DOHH2 (cell line): Measurements from ENCODE around the gene PSMB10.

Experiments used
- H3F3A ChIP-seq: fragments of 200-600 bp; sonication (generic), shearing (Covaris generic); 2 replicates; pipeline ENCODE4 v1.6.0; 2016; ENCODE audit warnings: antibody characterized with exemption, mild to moderate bottlenecking; ENCODE audit not compliant: control insufficient read depth, insufficient read depth
- H3K27ac ChIP-seq: fragments of 200-600 bp; sonication (generic); 2 replicates; pipeline ENCODE4 v1.5.1; 2014; ENCODE audit warnings: low read depth, mild to moderate bottlenecking, low read length, moderate library complexity
- H3K27me3 ChIP-seq: fragments of 200-600 bp; sonication (generic); 2 replicates; pipeline ENCODE4 v1.6.1; 2014; ENCODE audit warnings: mild to moderate bottlenecking, low read length, mixed read lengths; ENCODE audit not compliant: control insufficient read depth
- H3K36me3 ChIP-seq: fragments of 200-600 bp; sonication (generic); 2 replicates; pipeline ENCODE4 v1.6.1; 2014; ENCODE audit warnings: mild to moderate bottlenecking, low read length, moderate library complexity, mixed read lengths; ENCODE audit not compliant: control insufficient read depth
- H3K4me1 ChIP-seq: fragments of 200-600 bp; sonication (generic); 2 replicates; pipeline ENCODE4 v1.6.1; 2014; ENCODE audit warnings: mild to moderate bottlenecking, low read length, mixed read lengths; ENCODE audit not compliant: control insufficient read depth
- H3K4me2 ChIP-seq: fragments of 200-600 bp; sonication (generic); 2 replicates; pipeline ENCODE4 v1.6.0; 2014; ENCODE audit warnings: mild to moderate bottlenecking, low read length, moderate library complexity
- H3K4me3 ChIP-seq: fragments of 200-600 bp; sonication (generic); 2 replicates; pipeline ENCODE4 v1.5.1; 2014; ENCODE audit warnings: mild to moderate bottlenecking, low read length, mixed read lengths
- H3K79me2 ChIP-seq: fragments of 200-600 bp; sonication (generic); 2 replicates; pipeline ENCODE4 v1.6.1; 2014; ENCODE audit warnings: mild to moderate bottlenecking, low read length, mixed read lengths; ENCODE audit not compliant: control insufficient read depth
- H3K9me2 ChIP-seq: fragments of 200-600 bp; sonication (generic); replicated peaks from 2 replicates; pipeline ENCODE4 v1.6.1; 2014; ENCODE audit warnings: mild to moderate bottlenecking, low read length, mixed read lengths; ENCODE audit not compliant: control insufficient read depth
- H3K9me3 ChIP-seq: fragments of 200-600 bp; sonication (generic); 2 replicates; pipeline ENCODE4 v1.6.1; 2014; ENCODE audit warnings: antibody characterized with exemption, low read length, mixed read lengths; ENCODE audit not compliant: control insufficient read depth, insufficient read depth
- H4K20me1 ChIP-seq: fragments of 200-600 bp; sonication (generic); 2 replicates; pipeline ENCODE4 v1.6.0; 2014; ENCODE audit warnings: low read depth, mild to moderate bottlenecking, antibody characterized with exemption, low read length, moderate library complexity; ENCODE audit not compliant: control insufficient read depth, insufficient read depth
- EZH2phosphoT487 ChIP-seq: fragments of 200-600 bp; sonication (generic); IDR thresholded peaks from 2 replicates; pipeline ENCODE4 v1.6.1; 2017; ENCODE audit warnings: borderline replicate concordance, mild to moderate bottlenecking, antibody characterized with exemption, low read length, moderate library complexity, mixed read lengths
- TF ChIP-seq, protein P1 (sequence below): fragments of 200-600 bp; sonication (generic); IDR thresholded peaks from one replicate; pipeline ENCODE4 v1.5.1; 2014; ENCODE audit warnings: antibody characterized with exemption, mild to moderate bottlenecking, low read depth, low read length; ENCODE audit not compliant: poor library complexity, severe bottlenecking

The PSMB10 gene

GRCh38 chr16:67942510-67943255 is 6.0 kb upstream of the PSMB10 start:
- Histone ChIP-seq H3K9me3 (no peaks in the 10 kb centered on the region), H3K4me1 (peaks cover 3% of the 10 kb centered on the region; the same call in 1 of the 2 replicates), H3K4me2 (no peak overlapping the region), H3K4me3 (no peak overlapping the region), H3K36me3 (peaks cover 16% of the 10 kb centered on the region), H3K9me2 (no peaks in the 10 kb centered on the region), H3F3A (no peaks in the 10 kb centered on the region), H3K27me3 (no peaks in the 10 kb centered on the region), H3K79me2 (peaks cover 2% of the 10 kb centered on the region), H3K27ac (no peak overlapping the region), H4K20me1 (no peaks in the 10 kb centered on the region)
- no peak for TF ChIP-seq EZH2phosphoT487
- TF ChIP-seq, protein P1, sequence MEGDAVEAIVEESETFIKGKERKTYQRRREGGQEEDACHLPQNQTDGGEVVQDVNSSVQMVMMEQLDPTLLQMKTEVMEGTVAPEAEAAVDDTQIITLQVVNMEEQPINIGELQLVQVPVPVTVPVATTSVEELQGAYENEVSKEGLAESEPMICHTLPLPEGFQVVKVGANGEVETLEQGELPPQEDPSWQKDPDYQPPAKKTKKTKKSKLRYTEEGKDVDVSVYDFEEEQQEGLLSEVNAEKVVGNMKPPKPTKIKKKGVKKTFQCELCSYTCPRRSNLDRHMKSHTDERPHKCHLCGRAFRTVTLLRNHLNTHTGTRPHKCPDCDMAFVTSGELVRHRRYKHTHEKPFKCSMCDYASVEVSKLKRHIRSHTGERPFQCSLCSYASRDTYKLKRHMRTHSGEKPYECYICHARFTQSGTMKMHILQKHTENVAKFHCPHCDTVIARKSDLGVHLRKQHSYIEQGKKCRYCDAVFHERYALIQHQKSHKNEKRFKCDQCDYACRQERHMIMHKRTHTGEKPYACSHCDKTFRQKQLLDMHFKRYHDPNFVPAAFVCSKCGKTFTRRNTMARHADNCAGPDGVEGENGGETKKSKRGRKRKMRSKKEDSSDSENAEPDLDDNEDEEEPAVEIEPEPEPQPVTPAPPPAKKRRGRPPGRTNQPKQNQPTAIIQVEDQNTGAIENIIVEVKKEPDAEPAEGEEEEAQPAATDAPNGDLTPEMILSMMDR, result no peak

GRCh38 chr16:67942200-67942509 is 5.5 kb upstream of the PSMB10 start:
- no peaks in the 10 kb centered on the region for H3K9me3 ChIP-seq
- no peak overlapping the region for H3K4me3 ChIP-seq
- H4K20me1 ChIP-seq, result no peaks in the 10 kb centered on the region
- peaks cover 18% of the 10 kb centered on the region for H3K36me3 ChIP-seq
- no peaks in the 10 kb centered on the region for H3K27me3 ChIP-seq
- no peak overlapping the region for H3K27ac ChIP-seq
- no peaks in the 10 kb centered on the region for H3F3A ChIP-seq
- H3K4me1 ChIP-seq, result peaks cover 7% of the 10 kb centered on the region
- no peak for TF ChIP-seq EZH2phosphoT487
- TF ChIP-seq, protein P1, result peak; percentile 94
- no peaks in the 10 kb centered on the region for H3K9me2 ChIP-seq
- peaks cover 7% of the 10 kb centered on the region for H3K79me2 ChIP-seq
- H3K4me2 ChIP-seq, result no peak overlapping the region

- Histone ChIP-seq H3K79me2 (peaks cover 12% of the 10 kb centered on the region), H3K27me3 (no peaks in the 10 kb centered on the region), H3K27ac (no peak overlapping the region), H3K4me1 (peaks cover 12% of the 10 kb centered on the region), H3K9me3 (no peaks in the 10 kb centered on the region), H4K20me1 (no peaks in the 10 kb centered on the region), H3K4me3 (no peak overlapping the region), H3K4me2 (no peak overlapping the region), H3F3A (peaks cover 4% of the 10 kb centered on the region; the same call in 1 of the 2 replicates), H3K36me3 (peaks cover 23% of the 10 kb centered on the region), H3K9me2 (no peaks in the 10 kb centered on the region)
- TF ChIP-seq EZH2phosphoT487, result no peak
- TF ChIP-seq, protein P1, result no peak
These were observed 5.0 kb upstream of the PSMB10 start for GRCh38 chr16:67941469-67942199.
